PC-9 (cell line): Measurements from ENCODE around the gene TRMT61B. TPM values are rescaled to one million over a fixed set of nuclear protein-coding genes. Genes with fewer than 3 reads are reported as not detected.
A peak's percentile ranks its signal among the peaks of the same experiment; 100 is the strongest.

Source experiments
- BruUV-seq: library from RNA; stranded (reverse); fragments of 400-500 nt; replicated peaks from 2 replicates; lab custom pipeline; 2021; lab: Mats Ljungman, UMichigan
- CTCF ChIA-PET: fragments of 300-600 bp; sonication (Branson Sonifier 250); formaldehyde crosslinking; loops from one replicate; lab custom pipeline; 2022; ENCODE audit warnings: antibody characterized with exemption; lab: Charles Lee
- POLR2A ChIA-PET: fragments of 300-600 bp; sonication (Branson Sonifier 250); formaldehyde crosslinking; loops from one replicate; lab custom pipeline; 2022; ENCODE audit warnings: antibody characterized with exemption; ENCODE audit not compliant: unreplicated experiment; lab: Charles Lee
- DNase-seq, 2 experiments: peaks; one replicate each; pipeline versions ENCODE4 v3.0.0 to v3.0.0-alpha.2; 2015 to 2022; ENCODE audit warnings: mixed read lengths in 1 of 2
- H2AFZ ChIP-seq: fragments of 200-600 bp; sonication (generic); 2 replicates; pipeline ENCODE4 v1.8.1; 2017; ENCODE audit warnings: antibody characterized with exemption
- H3F3A ChIP-seq: fragments of 200-600 bp; sonication (generic); 2 replicates; pipeline ENCODE4 v1.8.1; 2017; ENCODE audit warnings: antibody characterized with exemption, mild to moderate bottlenecking, low read depth; ENCODE audit not compliant: insufficient read depth
- H3K27ac ChIP-seq: fragments of 200-600 bp; sonication (generic); 2 replicates; pipeline ENCODE4 v1.6.1; 2016; ENCODE audit warnings: mixed run types
- H3K27me3 ChIP-seq: fragments of 200-600 bp; sonication (generic); 2 replicates; pipeline ENCODE4 v1.6.1; 2016; ENCODE audit warnings: low read depth, mixed run types; ENCODE audit not compliant: insufficient read depth
- H3K36me3 ChIP-seq: fragments of 200-600 bp; sonication (generic); 2 replicates; pipeline ENCODE4 v1.6.1; 2016; ENCODE audit warnings: low read depth, mixed run types
- H3K4me1 ChIP-seq: fragments of 200-600 bp; sonication (generic); replicated peaks from 2 replicates; pipeline ENCODE4 v1.6.1; 2016; ENCODE audit warnings: mixed run types; ENCODE audit not compliant: insufficient read depth
- H3K4me2 ChIP-seq: fragments of 200-600 bp; sonication (generic); 2 replicates; pipeline ENCODE4 v1.6.1; 2017; ENCODE audit warnings: mixed run types
- H3K4me3 ChIP-seq: fragments of 200-600 bp; sonication (generic); 2 replicates; pipeline ENCODE4 v1.6.1; 2016; ENCODE audit warnings: mixed run types
- H3K79me2 ChIP-seq: fragments of 200-600 bp; sonication (generic); 2 replicates; pipeline ENCODE4 v1.6.1; 2017; ENCODE audit warnings: low read depth, mixed run types
- H3K9me2 ChIP-seq: fragments of 200-600 bp; sonication (generic); 2 replicates; pipeline ENCODE4 v1.8.1; 2017; ENCODE audit warnings: mild to moderate bottlenecking; ENCODE audit not compliant: insufficient read depth
- H3K9me3 ChIP-seq: fragments of 200-600 bp; sonication (generic); 2 replicates; pipeline ENCODE4 v1.8.1; 2016; ENCODE audit warnings: low read depth; ENCODE audit not compliant: insufficient read depth
- H4K20me1 ChIP-seq: fragments of 200-600 bp; sonication (generic); 2 replicates; pipeline ENCODE4 v1.8.1; 2017; ENCODE audit not compliant: insufficient read depth
- EZH2 ChIP-seq: fragments of 200-600 bp; sonication (generic); IDR thresholded peaks from 2 replicates; pipeline ENCODE4 v1.8.0; 2017; ENCODE audit warnings: antibody characterized with exemption, low read depth
- intact Hi-C: fragments of 100-400 bp; cut with micrococcal nuclease; formaldehyde crosslinking; loops from one replicate; pipeline ENCODE4 v1.10.0; 2022; ENCODE audit not compliant: unreplicated experiment
- total RNA-seq: library from RNA; stranded (reverse); gene quantifications from 2 replicates; pipeline ENCODE4 v1.2.3, GENCODE V29; 2021
- TF ChIP-seq, protein P1 (sequence below): fragments of 200-600 bp; sonication (generic); conservative IDR thresholded peaks from 2 replicates; pipeline ENCODE4 v1.6.1; 2017; ENCODE audit warnings: mixed run types, antibody characterized with exemption, mild to moderate bottlenecking, moderate library complexity

TRMT61B gene
- total RNA-seq, 1 experiment from 2014 or later: 21.1 TPM

- Histone ChIP-seq H3K79me2 (peaks cover 35% of the 10 kb centered on the region), H4K20me1 (no peaks in the 10 kb centered on the region), H3K27ac (no peak overlapping the region), H3F3A (0 out of 2 replicates have a peak, but pooled peaks cover 4% of the 10 kb centered on the region), H3K9me3 (no peaks in the 10 kb centered on the region), H3K4me3 (no peak overlapping the region), H3K9me2 (no peaks in the 10 kb centered on the region), H3K4me2 (no peak overlapping the region), H3K36me3 (no peaks in the 10 kb centered on the region), H2AFZ (no peak overlapping the region), H3K27me3 (no peaks in the 10 kb centered on the region), H3K4me1 (peaks cover 16% of the 10 kb centered on the region)
- TF ChIP-seq, protein P1, sequence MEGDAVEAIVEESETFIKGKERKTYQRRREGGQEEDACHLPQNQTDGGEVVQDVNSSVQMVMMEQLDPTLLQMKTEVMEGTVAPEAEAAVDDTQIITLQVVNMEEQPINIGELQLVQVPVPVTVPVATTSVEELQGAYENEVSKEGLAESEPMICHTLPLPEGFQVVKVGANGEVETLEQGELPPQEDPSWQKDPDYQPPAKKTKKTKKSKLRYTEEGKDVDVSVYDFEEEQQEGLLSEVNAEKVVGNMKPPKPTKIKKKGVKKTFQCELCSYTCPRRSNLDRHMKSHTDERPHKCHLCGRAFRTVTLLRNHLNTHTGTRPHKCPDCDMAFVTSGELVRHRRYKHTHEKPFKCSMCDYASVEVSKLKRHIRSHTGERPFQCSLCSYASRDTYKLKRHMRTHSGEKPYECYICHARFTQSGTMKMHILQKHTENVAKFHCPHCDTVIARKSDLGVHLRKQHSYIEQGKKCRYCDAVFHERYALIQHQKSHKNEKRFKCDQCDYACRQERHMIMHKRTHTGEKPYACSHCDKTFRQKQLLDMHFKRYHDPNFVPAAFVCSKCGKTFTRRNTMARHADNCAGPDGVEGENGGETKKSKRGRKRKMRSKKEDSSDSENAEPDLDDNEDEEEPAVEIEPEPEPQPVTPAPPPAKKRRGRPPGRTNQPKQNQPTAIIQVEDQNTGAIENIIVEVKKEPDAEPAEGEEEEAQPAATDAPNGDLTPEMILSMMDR: no peak
- TF ChIP-seq EZH2: no peak
- no TSS peak for BruUV-seq
- intact Hi-C loops: no loop called here
- ChIA-PET POLR2A (interaction anchor here (0.9 kb wide), 1 partner anchor 1101 kb away, joined by 10 read pairs; no protein-coding TSS in a partner anchor), CTCF (no interaction called here)
- no peak for DNase-seq
Observed at GRCh38 chr2:28871620-28872019, 1.5 kb upstream of the TRMT61B start.

- TSS peak; percentile 58 for BruUV-seq
- H3K79me2 ChIP-seq: peaks cover 50% of the 10 kb centered on the region
- DNase-seq: no peak
- ChIA-PET POLR2A (interaction anchor here (0.6 to 0.7 kb wide), 4 partner anchors 14 to 519 kb away, joined by 3 to 4 read pairs (median 3); no protein-coding TSS in a partner anchor), CTCF (no interaction called here)
- H3F3A ChIP-seq: peaks cover 13% of the 10 kb centered on the region; the same call in 1 of the 2 replicates
- peak overlapping the region; percentile 87 for H3K4me2 ChIP-seq
- H3K9me2 ChIP-seq: no peaks in the 10 kb centered on the region
- intact Hi-C loops: loop anchor here (1.0 kb wide), 1 partner anchor 25 kb away; the partner anchor contains the start of gene WDR43
- peak overlapping the region; percentile 95 for H2AFZ ChIP-seq
- H3K9me3 ChIP-seq: no peaks in the 10 kb centered on the region
- H3K4me3 ChIP-seq: peak overlapping the region; percentile 80
- TF ChIP-seq, protein P1: no peak
- no peak for TF ChIP-seq EZH2
- peaks cover 6% of the 10 kb centered on the region; the same call in 1 of the 2 replicates for H3K36me3 ChIP-seq
- H3K27ac ChIP-seq: no peak overlapping the region
- no peaks in the 10 kb centered on the region for H3K27me3 ChIP-seq
- H4K20me1 ChIP-seq: 0 out of 2 replicates have a peak, but pooled peaks cover 6% of the 10 kb centered on the region
- peaks cover 16% of the 10 kb centered on the region for H3K4me1 ChIP-seq
Observed at GRCh38 chr2:28869494-28870145, 489 bp downstream of the TRMT61B start.

DNA sequence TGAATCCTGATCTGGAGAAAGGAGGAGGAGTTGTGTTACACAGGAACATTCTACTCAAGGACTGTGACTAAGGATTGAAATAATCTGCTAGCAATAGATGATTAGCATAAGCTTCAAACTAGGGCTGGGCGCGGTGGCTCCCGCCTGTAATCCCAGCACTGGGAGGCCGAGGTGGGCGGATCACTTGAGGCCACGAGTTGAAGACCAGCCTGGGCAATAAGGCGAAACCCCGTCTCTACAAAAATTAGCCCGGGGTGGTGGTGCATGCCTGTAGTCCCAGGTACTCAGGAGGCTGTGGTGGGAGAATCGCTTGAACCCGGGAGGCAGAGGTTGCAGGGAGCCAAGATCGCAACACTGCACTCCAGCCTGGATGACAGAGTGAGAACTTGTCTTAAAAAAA lies 1.5 kb downstream of the TRMT61B start:
- ChIA-PET POLR2A (no interaction called here), CTCF (interaction anchor here (0.6 kb wide), 1 partner anchor 268 kb away, joined by 3 read pairs; no protein-coding TSS in a partner anchor)
- H3K79me2 ChIP-seq: peaks cover 55% of the 10 kb centered on the region

More for the DNA sequence above, 1.5 kb downstream of the TRMT61B start:
- Histone ChIP-seq H3F3A (peaks cover 14% of the 10 kb centered on the region; the same call in 1 of the 2 replicates), H2AFZ (no peak overlapping the region), H3K27ac (no peak overlapping the region), H3K4me3 (peak overlapping the region; percentile 80), H3K4me1 (peaks cover 16% of the 10 kb centered on the region), H3K9me2 (no peaks in the 10 kb centered on the region), H3K36me3 (peaks cover 11% of the 10 kb centered on the region; the same call in 1 of the 2 replicates), H3K27me3 (no peaks in the 10 kb centered on the region), H3K9me3 (no peaks in the 10 kb centered on the region), H4K20me1 (0 out of 2 replicates have a peak, but pooled peaks cover 12% of the 10 kb centered on the region), H3K4me2 (peak overlapping the region; percentile 87)
- DNase-seq: no peak
- no TSS peak for BruUV-seq
- TF ChIP-seq, protein P1: no peak
- no peak for TF ChIP-seq EZH2
- intact Hi-C loops: no loop called here
